Psoas muscle (tissue), 8 donors: ENCODE results near the gene C1orf167. TPM values are rescaled to one million over a fixed set of nuclear protein-coding genes. Genes with fewer than 3 reads are reported as not detected.
A peak's percentile ranks its signal among the peaks of the same experiment; 100 is the strongest.

Source experiments
- ATAC-seq, 4 donors: fragments of 200-7000 bp; cut with Tn5 transposase; one replicate each; pipeline ENCODE4 v1.9.1; 2020; ENCODE audit warnings: moderate library complexity in 3 of 4, mild to moderate bottlenecking in 2 of 4
- DNase-seq, 2 donors: peaks; one replicate each; pipeline ENCODE4 v3.0.0-alpha.2; 2020
- H3K27ac ChIP-seq: fragments of 200-600 bp; one replicate; pipeline ENCODE4 v1.8.0; 2022
- H3K27me3 ChIP-seq, 3 donors: fragments of 200-600 bp in 1 of 3; one replicate each; pipeline versions ENCODE4 v1.6.1 to v1.8.0; 2013 to 2022; ENCODE audit warnings: low read length in 2 of 3, mild to moderate bottlenecking in 2 of 3, moderate library complexity in 1 of 3; ENCODE audit not compliant: insufficient read depth in 3 of 3
- H3K36me3 ChIP-seq, 2 donors: fragments of 200-600 bp in 1 of 2; one replicate each; pipeline versions ENCODE4 v1.6.1 to v1.8.0; 2013 to 2022; ENCODE audit warnings: low read depth in 1 of 2, mild to moderate bottlenecking in 1 of 2, moderate library complexity in 1 of 2; ENCODE audit not compliant: insufficient read depth in 1 of 2
- H3K4me1 ChIP-seq: fragments of 200-600 bp; one replicate; pipeline ENCODE4 v1.8.0; 2022
- H3K4me3 ChIP-seq: fragments of 200-600 bp; one replicate; pipeline ENCODE4 v1.8.0; 2022; ENCODE audit warnings: mild to moderate bottlenecking
- H3K9me3 ChIP-seq: fragments of 200-600 bp; one replicate; pipeline ENCODE4 v1.8.0; 2022
- CTCF ChIP-seq: fragments of 200-600 bp; IDR thresholded peaks from one replicate; pipeline ENCODE4 v1.8.0; 2022; ENCODE audit warnings: antibody characterized with exemption
- WGBS, 3 donors: extraction: QIAGEN DNeasy Blood & Tissue Kit; methylation state at CpG; one replicate each; pipeline versions ENCODE4 v1.1.6 to v1.1.7; 2013; 5-methylcytosine and 5-hydroxymethylcytosine counted together
- intact Hi-C, 2 donors: fragments of 100-400 bp; cut with DNase I; formaldehyde crosslinking; loops; one replicate each; pipeline versions ENCODE4 v1.11.0 to v1.14.2; 2022
- polyA plus RNA-seq, 3 donors: library from polyadenylated mRNA; stranded (reverse); fragments of 200-250 nt; gene quantifications; one replicate each; pipeline ENCODE4 v1.2.3, GENCODE V29; 2013
- total RNA-seq, 4 donors: library from RNA; stranded (reverse); fragmentation: NEBNext Ultra II Directional in 2 of 4; extraction: Animal tissue kit (Norgen Biotek cat#: 25700) in 2 of 4; gene quantifications; one replicate each; pipeline versions ENCODE4 v1.2.1 to v1.2.4, GENCODE V29; 2021 to 2023
- donor health status: healthy with polysubstance abuse.
- donor health status: DM: no; HTN: no; CAD: no; lungs with moderate emphysema.
- donor health status: Bipolar disorder and iron deficiency.
- donor health status: healthy.
- donor health status: DM: yes; HTN: yes; CAD: no.
- donor health status: DM: no; HTN: no; CAD: no.
- donor health status: DM: no; HTN: no; CAD: no.
- donor health status: DM: yes; HTN: yes; CAD: no.

The C1orf167 gene
- total and polyA plus RNA-seq, 7 donors = 1.8 to 5.3 (median 2.5) TPM

GRCh38 chr1:11729498-11730428, 32.2 kb upstream of the C1orf167 start:
- no peak for TF ChIP-seq CTCF
- ATAC-seq (no peak), DNase-seq (no peak)
- intact Hi-C loops = loop anchor here in 1 of 2 donors (10.0 kb wide), 1 partner anchor 455 kb away; the partner anchor contains the start of gene UBIAD1
- no peaks in the 10 kb centered on the region for H3K36me3 ChIP-seq
- H3K27ac ChIP-seq = no peak overlapping the region
- no peaks in the 10 kb centered on the region for H3K27me3 ChIP-seq
- H3K4me1 ChIP-seq = no peaks in the 10 kb centered on the region
- WGBS, 3 donors = 67 to 70% (median 68%) methylated on average over 26 of the region's 26 CpGs
- no peaks in the 10 kb centered on the region for H3K9me3 ChIP-seq
- no peak overlapping the region for H3K4me3 ChIP-seq

- TF ChIP-seq CTCF = no peak
- no peak overlapping the region for H3K4me3 ChIP-seq
- 48 to 64% (median 54%) methylated on average over 5 of the region's 5 CpGs for WGBS, 3 donors
Measured at GRCh38 chr1:11730429-11730891, 31.5 kb upstream of the C1orf167 start.

GRCh38 chr1:11731691-11732283, 30.2 kb upstream of the C1orf167 start:
- Histone ChIP-seq H3K9me3 (no peaks in the 10 kb centered on the region), H3K4me1 (peaks cover 3% of the 10 kb centered on the region)
- intact Hi-C loops = loop anchor here in 1 of 2 donors (10.0 kb wide), 1 partner anchor 457 kb away; the partner anchor contains the start of gene UBIAD1

More at GRCh38 chr1:11730429-11730891, 31.5 kb upstream of the C1orf167 start:
- peak in 1 of 4 donors; percentile 44 for ATAC-seq
- no peak overlapping the region for H3K27ac ChIP-seq
- H3K4me1 ChIP-seq = no peaks in the 10 kb centered on the region
- H3K36me3 ChIP-seq = no peaks in the 10 kb centered on the region
- intact Hi-C loops = loop anchor here in 1 of 2 donors (10.0 kb wide), 1 partner anchor 456 kb away; the partner anchor contains the start of gene UBIAD1
- no peaks in the 10 kb centered on the region for H3K9me3 ChIP-seq
- DNase-seq = no peak
- no peaks in the 10 kb centered on the region for H3K27me3 ChIP-seq

GRCh38 chr1:11733306-11733705, 28.7 kb upstream of the C1orf167 start:
- Histone ChIP-seq H3K27ac (no peak overlapping the region), H3K4me1 (peaks cover 17% of the 10 kb centered on the region)

More at GRCh38 chr1:11731691-11732283, 30.2 kb upstream of the C1orf167 start:
- WGBS, 3 donors = 5 to 26% (median 16%) methylated on average over 15 to 17 of the region's 17 CpGs
- H3K4me3 ChIP-seq = peak overlapping the region; percentile 17
- H3K36me3 ChIP-seq = no peaks in the 10 kb centered on the region
- DNase-seq (peak; percentile 80 to 82), ATAC-seq (peak in 3 of 4 donors; percentile 17 to 77 (median 64))
- peak overlapping the region; percentile 33 for H3K27ac ChIP-seq
- no peak for TF ChIP-seq CTCF
- H3K27me3 ChIP-seq = no peaks in the 10 kb centered on the region

More at GRCh38 chr1:11733306-11733705, 28.7 kb upstream of the C1orf167 start:
- Histone ChIP-seq H3K9me3 (no peaks in the 10 kb centered on the region), H3K27me3 (no peaks in the 10 kb centered on the region), H3K36me3 (no peaks in the 10 kb centered on the region), H3K4me3 (no peak overlapping the region)
- 95 to 98% (median 95%) methylated on average over 3 of the region's 3 CpGs for WGBS, 3 donors
- no peak for DNase-seq
- no peak for ATAC-seq
- no peak for TF ChIP-seq CTCF
- intact Hi-C loops = loop anchor here in 1 of 2 donors (10.0 kb wide), 1 partner anchor 459 kb away; the partner anchor contains the start of gene UBIAD1
